Measurements from ENCODE around the gene FAM234B. TPM values are rescaled to one million over a fixed set of nuclear protein-coding genes. Genes with fewer than 3 reads are reported as not detected.

FAM234B gene
- total RNA-seq, 2 donors from 2014 or later: 14.7 to 24.3 TPM

DNA sequence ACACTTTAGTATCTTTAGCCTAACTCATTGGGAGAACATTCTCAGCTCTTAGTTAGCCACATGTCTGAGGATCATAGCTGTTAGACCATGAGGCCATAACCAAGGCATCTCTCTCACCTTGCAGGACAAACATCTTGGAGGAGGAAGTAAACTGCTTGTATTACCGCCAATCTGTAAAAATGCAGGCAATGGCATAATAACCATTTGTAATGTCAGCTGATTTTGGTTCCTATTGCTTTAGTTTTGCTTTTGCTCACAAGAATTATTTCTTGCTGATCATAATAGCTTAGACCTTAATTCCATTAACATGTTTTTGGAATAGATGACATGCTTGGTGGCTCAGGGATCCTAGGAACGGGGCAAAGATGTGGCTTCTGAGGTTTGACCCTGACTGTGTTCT lies 75.6 kb downstream of the FAM234B start:
- no peak overlapping the region for H3K4me3 ChIP-seq
- 95% methylated on average over 2 of the region's 2 CpGs for WGBS
- no peaks in the 10 kb centered on the region for H3K4me1 ChIP-seq (replicated peaks)
- no peaks in the 10 kb centered on the region for H3K9me3 ChIP-seq
- intact Hi-C loops (cut with DNase I): no loop called here
- no peak overlapping the region for H3K27ac ChIP-seq
- no peaks in the 10 kb centered on the region for H3K27me3 ChIP-seq (replicated peaks; ENCODE audit: insufficient read depth)
- H3K36me3 ChIP-seq: no peaks in the 10 kb centered on the region
- DNase-seq (ENCODE audit: low spot score): no peak
- TF ChIP-seq CTCF (IDR thresholded peaks at IDR 0.05) (no peak), POLR2AphosphoS5 (IDR thresholded peaks at IDR 0.05) (no peak), POLR2A (IDR thresholded peaks at IDR 0.05) (no peak)

DNA sequence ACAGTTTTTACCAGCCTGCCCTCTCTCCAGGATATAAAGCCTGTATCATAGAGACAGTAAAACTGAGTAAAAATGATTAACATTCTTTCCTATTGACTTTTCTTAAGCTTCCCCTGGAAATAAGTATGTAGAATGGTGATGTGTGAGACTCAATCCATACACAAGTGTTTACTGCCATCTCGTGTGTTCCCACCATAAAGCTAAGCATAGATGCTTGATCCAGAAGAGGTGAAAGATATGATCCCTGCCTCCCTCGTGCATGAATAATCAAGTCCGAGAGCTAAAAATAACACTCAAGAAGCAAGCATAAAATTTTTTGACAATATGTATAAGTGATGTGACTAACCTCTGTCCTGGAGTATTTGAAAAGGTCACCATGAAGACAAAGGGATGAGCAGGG lies 76.2 kb downstream of the FAM234B start:
- no peak for DNase-seq (ENCODE audit: low spot score)
- no peak overlapping the region for H3K27ac ChIP-seq
- TF ChIP-seq POLR2A (IDR thresholded peaks at IDR 0.05) (no peak), POLR2AphosphoS5 (IDR thresholded peaks at IDR 0.05) (no peak), CTCF (IDR thresholded peaks at IDR 0.05) (no peak)
- intact Hi-C loops (cut with DNase I): no loop called here
- H3K9me3 ChIP-seq: no peaks in the 10 kb centered on the region
- no peak overlapping the region for H3K4me3 ChIP-seq
- 84% methylated on average over 3 of the region's 3 CpGs for WGBS
- H3K4me1 ChIP-seq (replicated peaks): no peaks in the 10 kb centered on the region
- H3K27me3 ChIP-seq (replicated peaks; ENCODE audit: insufficient read depth): no peaks in the 10 kb centered on the region
- H3K36me3 ChIP-seq: no peaks in the 10 kb centered on the region

DNA sequence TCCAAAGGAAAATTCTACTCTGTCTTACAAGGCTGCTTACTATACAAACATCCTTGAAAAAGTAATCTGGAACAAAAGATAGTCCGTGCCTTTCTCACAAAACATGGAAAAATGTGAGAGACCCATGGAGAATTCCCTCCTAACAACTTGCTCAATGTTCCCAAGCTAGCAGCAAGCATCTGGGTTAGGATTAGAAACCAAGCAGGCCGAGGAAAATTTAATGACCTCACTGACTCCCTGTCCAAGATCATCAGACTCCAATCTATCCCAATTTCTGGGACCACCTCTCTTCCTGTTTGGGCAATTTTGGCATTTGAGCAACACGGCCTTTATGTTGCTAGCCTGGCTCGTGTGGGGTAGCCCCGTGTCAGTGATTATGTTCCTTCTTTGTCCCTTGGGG lies 77.4 kb downstream of the FAM234B start:
- intact Hi-C loops (cut with DNase I): no loop called here
- H3K4me1 ChIP-seq (replicated peaks): no peaks in the 10 kb centered on the region
- WGBS: 90% methylated on average over 5 of the region's 5 CpGs
- no peak overlapping the region for H3K4me3 ChIP-seq
- H3K36me3 ChIP-seq: no peaks in the 10 kb centered on the region
- no peak overlapping the region for H3K27ac ChIP-seq
- DNase-seq (ENCODE audit: low spot score): no peak
- H3K9me3 ChIP-seq: no peaks in the 10 kb centered on the region
- no peaks in the 10 kb centered on the region for H3K27me3 ChIP-seq (replicated peaks; ENCODE audit: insufficient read depth)
- TF ChIP-seq CTCF (IDR thresholded peaks at IDR 0.05): no peak
- TF ChIP-seq POLR2AphosphoS5 (IDR thresholded peaks at IDR 0.05): no peak
- TF ChIP-seq POLR2A (IDR thresholded peaks at IDR 0.05): no peak

DNA sequence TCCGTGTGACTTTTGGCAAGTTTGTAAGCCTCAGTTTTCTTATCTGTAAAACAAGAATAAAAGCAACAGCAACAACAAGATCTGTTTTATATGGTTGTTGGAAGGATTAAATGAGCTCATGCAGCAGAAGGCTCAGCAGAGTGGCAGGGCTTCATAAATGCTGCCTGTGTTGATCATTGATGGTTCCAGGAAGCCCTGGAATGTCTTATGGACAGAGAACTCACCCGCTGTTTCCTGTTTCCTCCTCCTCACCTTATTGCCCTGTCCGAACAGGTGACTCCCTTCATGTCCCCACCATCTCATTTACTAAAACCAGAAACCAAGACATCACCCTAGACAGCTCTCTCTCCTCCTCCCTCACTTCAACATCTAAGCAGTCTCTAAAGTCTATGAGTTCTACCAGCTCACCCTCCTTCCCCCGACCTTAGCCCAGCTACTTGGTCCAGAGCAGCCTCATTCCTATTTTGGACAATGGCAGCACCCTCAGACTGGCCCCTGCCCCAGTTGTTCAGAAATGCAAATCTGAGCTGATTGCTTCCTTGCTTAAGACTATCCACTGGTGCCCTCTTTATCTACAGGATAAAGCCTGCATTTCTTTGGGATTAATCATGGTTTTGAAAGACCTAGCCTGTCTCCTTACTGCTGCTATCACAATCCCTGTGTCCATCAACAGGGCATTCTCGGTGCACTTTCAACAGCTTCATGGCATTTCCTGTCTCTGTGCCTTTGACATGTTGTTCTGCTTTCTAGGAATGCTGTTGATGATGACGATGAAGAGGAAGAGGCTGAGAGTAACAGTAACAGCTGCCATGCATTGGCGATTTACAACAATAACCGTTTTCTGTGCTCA lies 80.7 kb downstream of the FAM234B start:
- Histone ChIP-seq H3K27ac (no peak overlapping the region), H3K4me3 (no peak overlapping the region), H3K9me3 (no peaks in the 10 kb centered on the region), H3K27me3 (replicated peaks; ENCODE audit: insufficient read depth) (no peaks in the 10 kb centered on the region), H3K36me3 (no peaks in the 10 kb centered on the region), H3K4me1 (replicated peaks) (no peaks in the 10 kb centered on the region)
- DNase-seq (ENCODE audit: low spot score): no peak
- 86% methylated on average over 8 of the region's 8 CpGs for WGBS
- TF ChIP-seq POLR2A (IDR thresholded peaks at IDR 0.05) (no peak), CTCF (IDR thresholded peaks at IDR 0.05) (no peak), POLR2AphosphoS5 (IDR thresholded peaks at IDR 0.05) (no peak)
- intact Hi-C loops (cut with DNase I): no loop called here

GRCh38 chr12:13125996-13126395 lies 81.8 kb downstream of the FAM234B start:
- no peak overlapping the region for H3K27ac ChIP-seq
- no peaks in the 10 kb centered on the region for H3K36me3 ChIP-seq
- H3K4me3 ChIP-seq: no peak overlapping the region
- DNase-seq (ENCODE audit: low spot score): no peak
- 87% methylated on average over 2 of the region's 2 CpGs for WGBS
- intact Hi-C loops (cut with DNase I): no loop called here
- H3K9me3 ChIP-seq: no peaks in the 10 kb centered on the region
- TF ChIP-seq POLR2A (IDR thresholded peaks at IDR 0.05): no peak
- H3K4me1 ChIP-seq (replicated peaks): peaks cover 3% of the 10 kb centered on the region
- no peaks in the 10 kb centered on the region for H3K27me3 ChIP-seq (replicated peaks; ENCODE audit: insufficient read depth)
